Measurements from ENCODE around the gene SGCD.

- TF ChIP-seq CTCF (IDR thresholded peaks at IDR 0.05 in 2 of 3, conservative IDR thresholded peaks at IDR 0.05 in 1 of 3; ENCODE audit: borderline replicate concordance in 1 of 3, insufficient read depth in 1 of 3, low read depth in 2 of 3, low read length in 2 of 3) (no peak), ZNF274 (IDR thresholded peaks at IDR 0.05; ENCODE audit: low read depth, low read length) (no peak), POLR2A (IDR thresholded peaks at IDR 0.05; ENCODE audit: borderline replicate concordance, extremely low read depth, insufficient read depth, insufficient read length) (no peak), ZBTB33 (IDR thresholded peaks at IDR 0.05; ENCODE audit: extremely low read depth, insufficient replicate concordance, low read length) (no peak), YY1 (IDR thresholded peaks at IDR 0.05; ENCODE audit: extremely low read depth, insufficient replicate concordance, low read depth, low read length) (no peak), RAD21 (IDR thresholded peaks at IDR 0.05; ENCODE audit: low read depth) (no peak), REST (IDR thresholded peaks at IDR 0.05; ENCODE audit: low read depth) (no peak), TCF7L2 (IDR thresholded peaks at IDR 0.05; ENCODE audit: borderline replicate concordance, extremely low read depth, insufficient read depth, insufficient read length) (no peak), POLR2AphosphoS5 (IDR thresholded peaks at IDR 0.05; ENCODE audit: low read depth, low read length) (no peak), MAX (IDR thresholded peaks at IDR 0.05) (no peak)
These were observed 144.9 kb downstream of the SGCD start for GRCh38 chr5:156471893-156472292.

All from HCT116 (cell line).